GM21529 (cell line): ENCODE measurements around the gene C2CD5.
"Not testable (repeated sequence)": the region's sequence is repeated elsewhere in the genome, so short reads cannot be mapped to it uniquely, and the experiment has no call there.

Experiments used
- ATAC-seq: cut with Tn5 transposase; IDR thresholded peaks from one replicate; pipeline ENCODE4 v1.9.1; 2021; ENCODE audit not compliant: unreplicated experiment

The C2CD5 gene

GRCh38 chr12:22544038-22544979 is at the start of gene C2CD5:
TSS of gene C2CD5 (minus strand) at chr12:22544542. CDS start at chr12:22544150, 392 bp downstream.
- peak; percentile 78 for ATAC-seq

GRCh38 chr12:22593864-22594263 is 49.5 kb upstream of the C2CD5 start:
- ATAC-seq = no peak

DNA sequence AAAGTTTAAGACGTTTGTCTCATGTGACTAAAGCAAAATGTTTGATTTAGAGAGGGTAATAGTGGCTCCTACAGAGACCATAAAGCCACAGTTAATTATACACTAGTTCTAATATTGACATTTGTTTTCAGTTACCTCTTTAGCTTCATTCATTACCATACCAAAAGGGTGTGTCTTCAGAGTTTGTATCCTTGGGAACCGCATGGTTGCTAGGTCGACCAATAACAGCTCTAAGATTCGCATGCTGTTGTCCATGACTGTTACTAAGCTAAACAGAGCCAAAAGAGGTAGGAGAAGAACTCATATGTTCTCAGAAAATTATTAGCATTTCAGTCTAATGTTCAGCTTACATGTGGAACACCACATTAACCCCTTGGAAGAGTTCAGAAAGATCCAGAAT is 44.5 kb upstream of the C2CD5 start:
- ATAC-seq = no peak

DNA sequence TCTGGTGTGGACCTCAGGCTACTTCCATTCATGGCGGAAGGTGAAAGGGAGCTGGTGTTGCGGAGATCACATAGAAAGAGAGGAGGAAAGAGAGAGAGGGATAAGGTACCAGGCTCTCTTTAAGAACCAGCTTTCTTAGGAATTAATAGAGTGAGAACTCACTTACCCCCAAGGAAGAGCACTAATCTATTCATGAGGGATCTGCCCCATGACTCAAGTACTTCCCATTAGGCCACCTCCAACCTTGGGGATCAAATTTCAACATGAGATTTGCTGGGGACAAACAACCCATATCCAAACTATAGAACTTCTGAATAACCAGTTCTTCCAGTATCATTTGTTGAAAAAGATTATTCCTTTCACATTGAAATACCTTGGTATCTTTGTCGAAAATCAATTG is 34.0 kb upstream of the C2CD5 start:
- no peak for ATAC-seq

DNA sequence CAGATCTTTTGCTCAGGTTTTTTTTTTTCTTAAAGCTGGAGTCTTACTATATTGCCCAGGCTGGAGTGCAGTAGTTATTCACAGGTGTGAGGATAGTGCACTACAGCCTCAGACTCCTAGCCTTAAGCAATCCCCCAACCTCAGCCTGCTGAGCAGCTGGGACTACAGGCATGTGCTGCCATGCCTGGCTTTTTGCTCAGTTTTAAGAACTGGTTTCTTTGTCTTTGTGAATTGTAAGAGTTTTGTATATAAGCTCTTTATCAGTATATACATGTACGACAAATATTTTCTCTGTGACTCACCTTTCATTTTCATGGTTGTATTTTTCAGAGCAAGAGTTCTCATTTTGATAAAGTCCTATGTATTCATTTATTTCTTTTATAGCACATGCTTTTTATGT is 33.3 kb upstream of the C2CD5 start:
- no peak for ATAC-seq

DNA sequence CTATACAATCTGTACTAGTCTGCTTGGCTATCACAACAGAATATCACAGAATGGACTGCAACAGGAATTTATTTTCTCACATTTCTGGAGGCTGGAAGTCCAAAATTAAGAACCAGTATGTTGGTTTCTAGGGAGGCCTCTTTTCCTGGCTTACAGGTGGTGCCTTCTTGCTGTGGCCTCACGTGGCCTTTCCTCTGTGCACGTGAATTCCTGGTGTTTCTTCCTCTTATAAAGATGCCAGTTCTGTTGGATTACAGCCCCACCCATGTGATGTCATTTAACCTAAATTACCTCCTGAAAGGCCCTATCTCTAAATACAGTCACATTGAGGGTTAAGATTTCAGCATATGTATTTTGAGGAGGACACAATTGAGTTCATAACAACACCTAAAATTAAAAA is 32.1 kb upstream of the C2CD5 start:
- ATAC-seq = no peak

DNA sequence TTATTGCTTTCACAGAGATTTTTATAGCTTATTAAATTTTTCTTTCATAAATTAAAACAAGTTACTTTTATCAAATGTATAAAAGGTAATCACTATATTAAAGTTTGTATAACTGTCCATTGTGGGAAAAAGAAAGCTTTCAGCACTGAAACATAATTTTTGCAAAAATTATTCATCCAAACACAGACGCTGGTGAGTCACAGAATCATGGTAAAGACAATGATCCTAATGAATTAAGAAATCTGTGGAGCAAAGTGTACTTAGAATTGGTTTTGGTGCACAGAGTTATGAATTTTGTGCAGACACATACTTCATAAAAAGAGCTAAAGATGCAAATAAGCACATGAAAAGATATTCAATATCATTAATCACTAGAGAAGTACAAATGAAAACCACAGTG is 31.7 kb upstream of the C2CD5 start:
- no peak for ATAC-seq

DNA sequence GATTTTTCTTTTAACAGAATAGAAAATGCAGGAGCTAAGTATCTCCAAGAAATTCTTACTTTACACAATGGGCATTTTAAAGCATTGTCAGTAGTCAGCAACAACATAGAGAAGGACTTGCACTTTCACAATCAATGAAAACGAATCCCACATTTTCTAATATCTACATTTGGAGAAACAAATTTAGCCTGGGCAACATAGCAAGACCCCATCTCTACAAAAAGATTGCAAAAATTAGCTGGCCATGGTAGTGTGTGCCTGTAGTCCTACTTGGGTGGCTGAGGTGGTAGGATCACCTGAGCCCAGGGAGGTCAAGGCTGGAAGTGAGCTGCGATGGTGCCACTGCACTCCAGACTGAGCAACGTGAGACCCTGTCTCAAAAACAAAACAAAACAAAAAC is 30.6 kb upstream of the C2CD5 start:
- no peak for ATAC-seq

DNA sequence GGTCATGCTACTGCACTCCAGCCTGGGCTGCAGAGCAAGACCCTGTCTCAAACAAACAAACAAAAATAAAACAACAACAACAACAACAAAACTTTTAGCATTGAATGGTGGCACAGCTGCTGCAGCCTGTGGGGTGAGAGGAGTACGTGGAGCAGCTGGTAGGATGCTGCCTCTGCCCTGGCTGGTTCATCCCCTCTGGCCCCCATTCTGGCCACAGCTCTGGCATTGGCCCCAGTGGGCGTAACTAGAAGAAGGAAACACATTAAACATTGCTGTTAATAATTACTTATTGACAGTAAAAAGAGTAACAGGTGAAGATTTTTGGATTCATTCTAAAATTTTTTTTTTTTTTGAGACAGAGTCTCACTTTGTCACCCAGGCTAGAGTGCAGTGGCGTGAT is 28.8 kb upstream of the C2CD5 start:
- peak; percentile 48 for ATAC-seq

GRCh38 chr12:22569253-22569652 is 24.9 kb upstream of the C2CD5 start:
- ATAC-seq = no peak

GRCh38 chr12:22562036-22563028 is 18.0 kb upstream of the C2CD5 start:
- ATAC-seq = no peak

GRCh38 chr12:22554750-22555149 is 10.4 kb upstream of the C2CD5 start:
- ATAC-seq = not testable (repeated sequence)

DNA sequence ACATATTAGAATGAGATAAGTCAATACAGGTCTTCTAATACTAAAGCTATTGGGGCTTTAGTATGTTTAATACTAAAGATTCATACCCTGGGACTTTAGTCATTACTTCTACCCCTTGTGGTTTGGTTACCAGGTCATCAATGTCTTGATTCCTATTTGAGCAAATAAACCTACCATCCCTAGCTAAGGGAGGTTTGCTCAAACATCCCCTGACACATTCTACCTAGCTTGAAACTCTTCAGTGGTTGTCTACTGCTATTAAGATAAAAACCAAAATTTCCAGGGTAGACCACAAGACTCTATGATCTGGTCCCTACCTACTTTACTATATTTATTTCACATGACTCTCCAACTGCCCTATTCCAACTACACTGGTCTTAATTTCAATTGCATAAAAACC is 7.3 kb upstream of the C2CD5 start:
- ATAC-seq = no peak

GRCh38 chr12:22545255-22545654 is 913 bp upstream of the C2CD5 start:
- no peak for ATAC-seq

DNA sequence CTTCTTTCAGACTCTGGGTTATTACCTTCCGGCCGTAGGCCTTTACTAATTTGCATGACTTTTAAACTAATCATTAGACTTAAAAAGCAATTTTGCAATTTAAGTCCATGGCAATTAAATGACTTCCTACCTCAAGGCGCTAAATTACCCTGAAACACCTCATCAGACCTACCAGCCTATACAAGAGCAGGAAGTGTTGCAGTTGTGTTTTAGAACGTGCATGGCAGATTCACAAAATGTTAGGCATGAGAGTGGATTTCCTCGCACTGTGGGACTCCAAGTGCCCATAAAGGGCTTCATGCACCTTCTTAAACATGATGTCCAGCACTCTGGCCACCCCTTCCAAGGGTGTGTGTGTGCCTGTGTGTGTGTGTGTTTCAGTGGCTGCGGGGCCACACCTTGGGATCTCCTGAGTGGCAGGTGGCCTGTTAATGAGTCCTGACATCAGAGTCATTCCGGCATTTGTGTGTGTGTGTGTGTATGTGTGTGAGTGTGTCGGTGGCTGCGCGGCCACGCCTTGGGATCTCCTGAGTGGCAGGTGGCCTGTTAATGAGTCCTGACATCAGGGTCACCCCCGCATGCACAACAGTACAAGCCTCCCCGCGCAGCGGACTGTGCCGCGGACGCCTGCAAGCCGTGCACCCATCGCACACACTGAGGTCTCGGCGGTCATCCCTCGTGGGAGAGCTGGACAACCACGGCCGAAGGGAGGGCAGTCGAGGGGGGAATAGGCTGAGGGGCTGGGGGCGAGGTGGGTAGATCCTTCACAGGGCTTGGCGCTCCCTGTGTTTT is 900 bp downstream of the C2CD5 start:
- peak; percentile 43 for ATAC-seq

DNA sequence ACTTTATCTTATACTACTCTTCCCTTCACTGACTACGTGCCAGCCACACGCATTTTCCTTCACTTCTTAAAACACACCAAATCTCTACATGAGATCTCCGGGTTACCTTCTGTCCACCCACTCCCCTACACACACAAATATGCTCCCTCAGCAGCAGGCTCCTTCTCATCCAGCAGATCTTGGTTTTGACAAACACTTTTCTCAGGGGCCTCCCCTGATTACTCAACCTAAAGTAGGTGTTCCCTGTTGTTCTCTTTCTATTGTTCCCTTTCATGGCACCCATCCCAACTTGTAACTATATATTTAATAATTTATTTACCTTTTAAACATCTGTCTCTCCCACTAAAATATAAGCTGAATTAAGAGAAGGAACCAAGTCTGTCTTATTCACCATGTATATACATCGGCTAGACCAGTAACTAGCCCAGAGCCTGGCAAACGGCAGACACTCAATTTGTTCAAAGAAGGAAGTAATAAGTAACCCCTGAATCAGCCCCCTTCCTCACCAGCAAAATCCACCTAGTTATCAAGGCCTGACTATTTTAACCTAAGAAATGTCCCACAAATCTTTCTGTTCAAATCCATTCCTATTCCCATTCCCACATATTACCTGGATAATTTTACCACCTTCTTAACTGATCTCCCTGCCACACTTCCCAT is 2.7 kb downstream of the C2CD5 start:
- ATAC-seq = no peak

GRCh38 chr12:22539055-22539454 is 5.3 kb downstream of the C2CD5 start:
- no peak for ATAC-seq

- ATAC-seq = no peak
Observed at GRCh38 chr12:22538311-22538710, 6.0 kb downstream of the C2CD5 start.

DNA sequence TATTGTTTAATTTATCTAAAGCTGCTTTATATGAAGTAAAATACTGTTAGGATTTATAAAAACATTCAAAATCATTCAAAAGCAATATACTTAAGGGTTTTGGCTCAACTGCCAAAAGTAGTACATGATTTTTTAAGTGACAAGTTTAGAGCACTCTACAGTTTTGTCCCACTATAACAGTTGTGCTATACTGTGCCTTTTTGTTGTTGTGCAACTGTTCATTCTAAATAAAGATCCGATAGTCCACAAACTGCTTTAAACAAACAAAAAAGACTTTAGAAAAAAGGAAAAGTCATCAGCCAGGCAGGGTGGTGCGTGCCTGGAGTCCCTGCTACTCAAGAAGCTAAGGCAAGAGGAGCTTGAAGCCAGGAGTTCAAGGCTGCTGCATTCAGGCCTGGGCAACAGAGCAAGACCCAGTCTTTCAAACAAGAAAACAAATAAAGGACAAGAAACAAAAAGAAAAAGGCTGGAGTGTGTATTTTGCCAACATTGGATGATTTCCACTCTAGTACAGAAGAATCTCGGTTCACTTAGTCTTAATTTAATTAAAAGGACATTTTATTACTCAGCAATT is 7.3 kb downstream of the C2CD5 start:
- no peak for ATAC-seq

- no peak for ATAC-seq
Observed at GRCh38 chr12:22536346-22536945, 7.9 kb downstream of the C2CD5 start.
